Measurements from ENCODE around the gene SETDB1. TPM values are rescaled to one million over a fixed set of nuclear protein-coding genes. Genes with fewer than 3 reads are reported as not detected.

Gene SETDB1
- total RNA-seq, 4 donors from 2014 or later = 24.9 to 30.2 (median 27.7) TPM

DNA sequence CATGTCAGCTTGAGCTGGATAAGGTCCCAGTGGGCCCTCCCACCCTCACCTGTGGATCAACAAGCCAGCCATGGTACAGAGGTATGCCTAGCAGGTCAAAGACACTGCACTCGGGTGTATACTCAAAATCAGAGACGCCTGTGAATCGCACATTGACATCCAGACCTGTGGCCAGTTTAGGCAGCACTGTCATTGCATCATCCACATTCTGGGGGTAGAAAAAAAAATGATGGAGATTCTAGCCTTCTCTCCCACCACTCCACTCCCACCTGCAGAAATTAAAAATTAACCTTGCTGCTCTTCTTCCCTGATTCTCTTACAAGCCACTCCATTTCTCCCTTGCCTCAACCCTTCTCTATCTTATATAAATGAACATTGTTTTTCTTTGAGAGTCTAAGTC, 74.2 kb downstream of the SETDB1 start:
- TF ChIP-seq POLR2AphosphoS5 (IDR thresholded peaks at IDR 0.05) (no peak), POLR2A (IDR thresholded peaks at IDR 0.05; ENCODE audit: low read depth) (no peak), EP300 (IDR thresholded peaks at IDR 0.05) (no peak)
- TF ChIP-seq, protein P1, sequence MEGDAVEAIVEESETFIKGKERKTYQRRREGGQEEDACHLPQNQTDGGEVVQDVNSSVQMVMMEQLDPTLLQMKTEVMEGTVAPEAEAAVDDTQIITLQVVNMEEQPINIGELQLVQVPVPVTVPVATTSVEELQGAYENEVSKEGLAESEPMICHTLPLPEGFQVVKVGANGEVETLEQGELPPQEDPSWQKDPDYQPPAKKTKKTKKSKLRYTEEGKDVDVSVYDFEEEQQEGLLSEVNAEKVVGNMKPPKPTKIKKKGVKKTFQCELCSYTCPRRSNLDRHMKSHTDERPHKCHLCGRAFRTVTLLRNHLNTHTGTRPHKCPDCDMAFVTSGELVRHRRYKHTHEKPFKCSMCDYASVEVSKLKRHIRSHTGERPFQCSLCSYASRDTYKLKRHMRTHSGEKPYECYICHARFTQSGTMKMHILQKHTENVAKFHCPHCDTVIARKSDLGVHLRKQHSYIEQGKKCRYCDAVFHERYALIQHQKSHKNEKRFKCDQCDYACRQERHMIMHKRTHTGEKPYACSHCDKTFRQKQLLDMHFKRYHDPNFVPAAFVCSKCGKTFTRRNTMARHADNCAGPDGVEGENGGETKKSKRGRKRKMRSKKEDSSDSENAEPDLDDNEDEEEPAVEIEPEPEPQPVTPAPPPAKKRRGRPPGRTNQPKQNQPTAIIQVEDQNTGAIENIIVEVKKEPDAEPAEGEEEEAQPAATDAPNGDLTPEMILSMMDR (IDR thresholded peaks at IDR 0.05) = no peak
- peaks cover 32 to 64% (median 55%) of the 10 kb centered on the region in 4 donors for H3K36me3 ChIP-seq
- no peak overlapping the region for H3K27ac ChIP-seq (replicated peaks in 1 of 4)
- intact Hi-C loops (cut with DNase I) = loop anchor here (10.0 kb wide), 1 partner anchor 306 kb away; the partner anchor contains the start of gene GOLPH3L
- WGBS = 100% methylated on average over 3 of the region's 3 CpGs
- H3K4me3 ChIP-seq = no peak overlapping the region
- H3K9me3 ChIP-seq = no peaks in the 10 kb centered on the region
- H3K4me1 ChIP-seq = peaks cover 45 to 51% (median 49%) of the 10 kb centered on the region in 4 donors
- DNase-seq (ENCODE audit: extremely low spot score) = no peak
- H3K27me3 ChIP-seq = no peaks in the 10 kb centered on the region

DNA sequence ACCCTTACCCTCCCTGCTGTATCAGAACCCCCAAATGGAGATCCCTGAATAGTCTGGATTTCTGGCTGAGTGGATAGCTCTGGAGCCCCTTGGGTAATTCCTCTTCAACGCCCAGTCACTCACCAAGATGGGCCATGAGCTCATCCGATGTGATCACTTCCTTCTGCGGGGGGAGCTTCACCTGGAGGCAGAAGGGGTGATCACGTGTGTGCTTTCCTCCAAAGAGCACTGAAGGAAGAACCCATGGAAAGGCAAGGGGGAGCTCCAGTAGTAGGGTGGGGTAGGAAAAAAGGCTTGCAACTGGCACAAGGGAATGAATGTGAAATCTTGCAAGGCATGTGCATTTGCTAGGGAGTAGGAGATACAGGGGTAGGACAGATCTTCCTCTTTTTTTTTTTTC, 75.4 kb downstream of the SETDB1 start:
- 56% methylated on average over 4 of the region's 4 CpGs for WGBS
- no peak for TF ChIP-seq EP300 (IDR thresholded peaks at IDR 0.05)
- no peak for TF ChIP-seq POLR2A (IDR thresholded peaks at IDR 0.05; ENCODE audit: low read depth)
- TF ChIP-seq, protein P1 (IDR thresholded peaks at IDR 0.05) = no peak
- TF ChIP-seq POLR2AphosphoS5 (IDR thresholded peaks at IDR 0.05) = no peak
- Histone ChIP-seq H3K27me3 (no peaks in the 10 kb centered on the region), H3K27ac (replicated peaks in 1 of 4) (no peak overlapping the region), H3K4me1 (peaks cover 39 to 50% (median 45%) of the 10 kb centered on the region in 4 donors), H3K36me3 (peaks cover 31 to 62% (median 53%) of the 10 kb centered on the region in 4 donors), H3K4me3 (no peak overlapping the region), H3K9me3 (no peaks in the 10 kb centered on the region)
- intact Hi-C loops (cut with DNase I) = loop anchor here (10.0 kb wide), 1 partner anchor 307 kb away; the partner anchor contains the start of gene GOLPH3L
- DNase-seq (ENCODE audit: extremely low spot score) = no peak

DNA sequence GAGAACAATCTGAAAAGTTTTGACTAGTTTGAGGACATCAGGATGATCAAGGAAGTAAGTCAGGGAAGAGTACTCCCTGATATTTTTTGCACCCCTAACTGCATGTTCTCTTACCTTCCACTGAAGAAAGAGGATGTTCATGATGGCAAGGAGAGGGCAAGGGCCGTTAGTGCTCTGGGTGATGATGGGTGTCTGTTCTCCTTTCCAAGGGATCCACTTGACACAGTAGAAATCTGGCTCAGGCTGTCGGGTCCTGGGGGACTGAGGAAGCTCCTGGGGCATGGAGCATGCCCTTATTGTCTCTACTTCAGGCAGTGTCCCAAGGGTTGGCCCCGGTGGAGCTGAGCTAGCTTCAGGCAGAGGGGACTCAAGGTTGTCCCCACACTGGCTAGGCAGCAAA, 75.9 kb downstream of the SETDB1 start:
- Histone ChIP-seq H3K4me3 (no peak overlapping the region), H3K9me3 (no peaks in the 10 kb centered on the region), H3K27ac (replicated peaks in 1 of 4) (no peak overlapping the region), H3K36me3 (peaks cover 27 to 57% (median 49%) of the 10 kb centered on the region in 4 donors), H3K4me1 (peaks cover 42 to 55% (median 49%) of the 10 kb centered on the region in 4 donors), H3K27me3 (no peaks in the 10 kb centered on the region)
- 83% methylated on average over 2 of the region's 3 CpGs for WGBS
- DNase-seq (ENCODE audit: extremely low spot score) = no peak
- TF ChIP-seq POLR2AphosphoS5 (IDR thresholded peaks at IDR 0.05) (no peak), EP300 (IDR thresholded peaks at IDR 0.05) (no peak), POLR2A (IDR thresholded peaks at IDR 0.05; ENCODE audit: low read depth) (no peak)
- TF ChIP-seq, protein P1 (IDR thresholded peaks at IDR 0.05) = no peak
- intact Hi-C loops (cut with DNase I) = loop anchor here (10.0 kb wide), 1 partner anchor 307 kb away; the partner anchor contains the start of gene GOLPH3L

DNA sequence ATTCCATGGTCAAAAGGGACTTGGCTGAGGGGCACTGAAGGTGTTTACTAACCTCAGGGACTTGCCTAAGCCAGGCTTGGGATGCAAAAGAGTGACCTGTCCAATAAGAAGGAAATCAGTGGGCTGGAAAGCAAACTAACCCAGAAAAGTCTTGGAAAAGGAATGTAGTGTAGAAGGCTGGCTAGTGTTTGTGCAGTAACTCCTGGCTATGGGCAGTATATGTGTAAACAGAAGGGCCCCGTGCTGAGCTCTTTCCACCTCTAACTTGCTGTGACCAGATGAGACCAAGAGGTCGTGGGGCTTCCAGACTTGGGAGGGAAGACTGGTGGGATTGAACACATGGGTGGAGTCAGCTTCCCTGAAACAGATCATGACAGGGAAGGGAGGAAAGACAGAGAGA, 76.4 kb downstream of the SETDB1 start:
- Histone ChIP-seq H3K4me1 (peaks cover 48 to 60% (median 55%) of the 10 kb centered on the region in 4 donors), H3K4me3 (peak overlapping the region in 2 of 4 donors; percentile 62 to 75), H3K9me3 (no peaks in the 10 kb centered on the region), H3K36me3 (peaks cover 21 to 52% (median 43%) of the 10 kb centered on the region in 4 donors), H3K27ac (replicated peaks in 1 of 4) (peak overlapping the region in 1 of 4 donors; percentile 39), H3K27me3 (no peaks in the 10 kb centered on the region)
- intact Hi-C loops (cut with DNase I) = loop anchor here (10.0 kb wide), 1 partner anchor 308 kb away; the partner anchor contains the start of gene GOLPH3L
- no peak for DNase-seq (ENCODE audit: extremely low spot score)
- WGBS = 43% methylated on average over 2 of the region's 2 CpGs
- TF ChIP-seq POLR2A (IDR thresholded peaks at IDR 0.05; ENCODE audit: low read depth) (no peak), EP300 (IDR thresholded peaks at IDR 0.05) (no peak), POLR2AphosphoS5 (IDR thresholded peaks at IDR 0.05) (no peak)
- TF ChIP-seq, protein P1 (IDR thresholded peaks at IDR 0.05) = no peak

Data from esophagus muscularis mucosa (tissue), 4 donors.